Measurements from ENCODE around the gene ZFAND3.

- TF ChIP-seq GATA3 (IDR thresholded peaks at IDR 0.05; ENCODE audit: low read depth, low read length) (no peak), GATA2 (IDR thresholded peaks at IDR 0.05; ENCODE audit: low read depth, low read length) (no peak)
Measured at GRCh38 chr6:37941871-37942270, 122.3 kb downstream of the ZFAND3 start.
